ENCODE measurements around the gene DCTN1.

DCTN1 gene

GRCh38 chr2:74327627-74328026 lies 52.5 kb downstream of the DCTN1 start:
- in situ Hi-C loops (cut with MboI; ENCODE audit: low sequenced_read_pairs): no loop called here

- in situ Hi-C loops (cut with MboI; ENCODE audit: low sequenced_read_pairs): no loop called here
Observed at GRCh38 chr2:74327199-74327598, 52.9 kb downstream of the DCTN1 start.

- in situ Hi-C loops (cut with MboI; ENCODE audit: low sequenced_read_pairs): no loop called here
Observed at GRCh38 chr2:74325815-74326214, 54.3 kb downstream of the DCTN1 start.

- in situ Hi-C loops (cut with MboI; ENCODE audit: low sequenced_read_pairs): no loop called here
Observed at GRCh38 chr2:74321737-74322136, 58.4 kb downstream of the DCTN1 start.

- in situ Hi-C loops (cut with MboI; ENCODE audit: low sequenced_read_pairs): no loop called here
Observed at GRCh38 chr2:74317701-74318100, 62.4 kb downstream of the DCTN1 start.

- in situ Hi-C loops (cut with MboI; ENCODE audit: low sequenced_read_pairs): no loop called here
Observed at GRCh38 chr2:74316627-74317295, 63.4 kb downstream of the DCTN1 start.

- in situ Hi-C loops (cut with MboI; ENCODE audit: low sequenced_read_pairs): no loop called here
Observed at GRCh38 chr2:74314107-74314506, 66.0 kb downstream of the DCTN1 start.

- in situ Hi-C loops (cut with MboI; ENCODE audit: low sequenced_read_pairs): no loop called here
Observed at GRCh38 chr2:74313497-74313896, 66.6 kb downstream of the DCTN1 start.

GRCh38 chr2:74312913-74313312 lies 67.2 kb downstream of the DCTN1 start:
- in situ Hi-C loops (cut with MboI; ENCODE audit: low sequenced_read_pairs): no loop called here
